ENCODE results near the gene IER5. TPM values are rescaled to one million over a fixed set of nuclear protein-coding genes. Genes with fewer than 3 reads are reported as not detected.

The IER5 gene
- total and polyA plus RNA-seq, 2 of the 13 experiments (the other 11 are each of a cell fraction or from before 2014, with no cell fraction given), result 2.5 to 3.5 TPM

DNA sequence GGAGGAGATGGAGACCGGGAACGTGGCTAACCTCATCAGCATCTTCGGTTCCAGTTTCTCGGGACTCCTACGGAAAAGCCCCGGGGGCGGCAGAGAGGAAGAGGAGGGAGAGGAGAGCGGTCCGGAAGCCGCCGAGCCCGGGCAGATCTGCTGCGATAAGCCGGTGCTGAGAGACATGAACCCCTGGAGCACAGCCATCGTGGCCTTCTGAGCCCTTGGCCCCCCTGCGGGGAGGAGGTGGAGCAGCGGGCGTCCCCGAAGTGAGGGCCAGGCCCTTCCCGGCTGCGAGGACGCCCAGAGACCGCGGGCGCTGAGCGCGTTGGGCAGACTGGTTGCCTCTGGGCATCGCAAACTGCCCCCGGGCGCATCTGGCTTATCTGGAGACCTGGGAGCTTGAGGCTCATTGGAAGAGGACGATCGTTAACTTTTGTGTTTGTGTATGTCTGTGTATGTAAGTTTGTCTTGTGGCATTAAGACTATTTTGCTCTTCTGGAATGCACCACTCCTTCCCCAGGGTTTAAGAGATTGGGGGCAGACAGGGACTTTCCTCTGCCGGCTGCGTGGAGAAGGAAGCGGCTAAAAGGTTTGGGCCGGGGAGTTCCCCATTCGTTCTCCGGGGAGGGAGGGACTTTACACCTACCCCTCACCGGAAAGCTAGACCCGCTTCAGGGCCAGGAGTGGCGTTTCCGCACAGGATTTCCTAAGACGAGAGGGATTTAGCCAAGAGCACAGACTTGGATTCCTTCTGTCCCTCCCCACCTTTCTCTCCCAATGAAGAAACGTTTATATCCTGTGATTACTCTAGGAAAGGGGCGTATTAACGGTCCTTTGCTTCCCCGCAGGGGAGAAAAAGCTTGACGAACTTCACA lies 1.4 kb downstream of the IER5 start (continued):
- peak; percentile 50; the same call in 1 of the 2 replicates for TF ChIP-seq ZFY (CRISPR knock-in tag; IDR thresholded peaks at IDR 0.05)
- TF ChIP-seq ZNF792 (CRISPR knock-in tag; IDR thresholded peaks at IDR 0.05), result no peak
- TF ChIP-seq NPAS2 (CRISPR knock-in tag; IDR thresholded peaks at IDR 0.05; ENCODE audit: borderline replicate concordance), result no peak
- peak; percentile 53; the same call in 1 of the 2 replicates for TF ChIP-seq ZNF768 (CRISPR knock-in tag; IDR thresholded peaks at IDR 0.05)
- TF ChIP-seq MYC (CRISPR knock-in tag; IDR thresholded peaks at IDR 0.05; ENCODE audit: borderline replicate concordance), result 0 out of 2 replicates have a peak, but pooled peaks have one; percentile 23
- no peak for TF ChIP-seq ETV6 (CRISPR knock-in tag; conservative IDR thresholded peaks at IDR 0.05)
- no peak for TF ChIP-seq PRPF4 (IDR thresholded peaks at IDR 0.05; ENCODE audit: low read depth, low read length, poor library complexity, severe bottlenecking)
- no peak for TF ChIP-seq SMAD3 (CRISPR knock-in tag; IDR thresholded peaks at IDR 0.05)
- TF ChIP-seq MIER2 (CRISPR knock-in tag; IDR thresholded peaks at IDR 0.05), result no peak
- no peak for TF ChIP-seq ZNF614 (CRISPR knock-in tag; IDR thresholded peaks at IDR 0.05; ENCODE audit: borderline replicate concordance)
- TF ChIP-seq, protein P1, sequence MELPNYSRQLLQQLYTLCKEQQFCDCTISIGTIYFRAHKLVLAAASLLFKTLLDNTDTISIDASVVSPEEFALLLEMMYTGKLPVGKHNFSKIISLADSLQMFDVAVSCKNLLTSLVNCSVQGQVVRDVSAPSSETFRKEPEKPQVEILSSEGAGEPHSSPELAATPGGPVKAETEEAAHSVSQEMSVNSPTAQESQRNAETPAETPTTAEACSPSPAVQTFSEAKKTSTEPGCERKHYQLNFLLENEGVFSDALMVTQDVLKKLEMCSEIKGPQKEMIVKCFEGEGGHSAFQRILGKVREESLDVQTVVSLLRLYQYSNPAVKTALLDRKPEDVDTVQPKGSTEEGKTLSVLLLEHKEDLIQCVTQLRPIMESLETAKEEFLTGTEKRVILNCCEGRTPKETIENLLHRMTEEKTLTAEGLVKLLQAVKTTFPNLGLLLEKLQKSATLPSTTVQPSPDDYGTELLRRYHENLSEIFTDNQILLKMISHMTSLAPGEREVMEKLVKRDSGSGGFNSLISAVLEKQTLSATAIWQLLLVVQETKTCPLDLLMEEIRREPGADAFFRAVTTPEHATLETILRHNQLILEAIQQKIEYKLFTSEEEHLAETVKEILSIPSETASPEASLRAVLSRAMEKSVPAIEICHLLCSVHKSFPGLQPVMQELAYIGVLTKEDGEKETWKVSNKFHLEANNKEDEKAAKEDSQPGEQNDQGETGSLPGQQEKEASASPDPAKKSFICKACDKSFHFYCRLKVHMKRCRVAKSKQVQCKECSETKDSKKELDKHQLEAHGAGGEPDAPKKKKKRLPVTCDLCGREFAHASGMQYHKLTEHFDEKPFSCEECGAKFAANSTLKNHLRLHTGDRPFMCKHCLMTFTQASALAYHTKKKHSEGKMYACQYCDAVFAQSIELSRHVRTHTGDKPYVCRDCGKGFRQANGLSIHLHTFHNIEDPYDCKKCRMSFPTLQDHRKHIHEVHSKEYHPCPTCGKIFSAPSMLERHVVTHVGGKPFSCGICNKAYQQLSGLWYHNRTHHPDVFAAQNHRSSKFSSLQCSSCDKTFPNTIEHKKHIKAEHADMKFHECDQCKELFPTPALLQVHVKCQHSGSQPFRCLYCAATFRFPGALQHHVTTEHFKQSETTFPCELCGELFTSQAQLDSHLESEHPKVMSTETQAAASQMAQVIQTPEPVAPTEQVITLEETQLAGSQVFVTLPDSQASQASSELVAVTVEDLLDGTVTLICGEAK (IDR thresholded peaks at IDR 0.05), result no peak
- TF ChIP-seq, protein P1 (CRISPR knock-in tag; IDR thresholded peaks at IDR 0.05), result no peak
- TF ChIP-seq KAT2B (IDR thresholded peaks at IDR 0.05; ENCODE audit: borderline replicate concordance, low read depth, low read length), result no peak
- TF ChIP-seq CCAR2 (optimal IDR thresholded peaks at IDR 0.05; ENCODE audit: low read depth, low read length), result no peak
- no peak for TF ChIP-seq GTF2F1 (IDR thresholded peaks at IDR 0.05; ENCODE audit: low read length)
- no peak for TF ChIP-seq KDM3A (CRISPR knock-in tag; IDR thresholded peaks at IDR 0.05; ENCODE audit: low read depth)
- no peak for TF ChIP-seq HIC2 (CRISPR knock-in tag; IDR thresholded peaks at IDR 0.05; ENCODE audit: low read depth)
- TF ChIP-seq MTF2 (CRISPR knock-in tag; IDR thresholded peaks at IDR 0.05; ENCODE audit: borderline replicate concordance), result no peak
